B cell (primary cell): Measurements from ENCODE around the gene EML6. TPM values are rescaled to one million over a fixed set of nuclear protein-coding genes. Genes with fewer than 3 reads are reported as not detected.

ENCODE experiments used
- ATAC-seq: fragments of 200-7000 bp; cut with Tn5 transposase; one replicate; pipeline ENCODE4 v1.10.0; 2021; ENCODE audit warnings: low read depth, mild to moderate bottlenecking, moderate number of reproducible peaks, moderate library complexity
- CTCF ChIA-PET: fragments of 350-600 bp; sonication (Branson Sonifier 250); formaldehyde crosslinking; loops from one replicate; lab custom pipeline; 2021; ENCODE audit warnings: antibody characterized with exemption, inconsistent platforms; lab: Charles Lee
- POLR2A ChIA-PET: fragments of 350-600 bp; sonication (Branson Sonifier 250); formaldehyde crosslinking; loops from one replicate; lab custom pipeline; 2021; ENCODE audit warnings: antibody characterized with exemption; lab: Charles Lee
- DNase-seq: peaks from one replicate; pipeline ENCODE4 v3.0.0; 2013
- H2AFZ ChIP-seq: 2 replicates; pipeline ENCODE4 v1.6.1; 2012; ENCODE audit warnings: mild to moderate bottlenecking, low read depth, low read length; ENCODE audit not compliant: insufficient read depth, poor library complexity, severe bottlenecking
- H3K27ac ChIP-seq, 2 donors: 1 replicate in 1 of 2; 2 replicates in 1 of 2; pipeline ENCODE4 v1.5.1; 2012 to 2013; ENCODE audit warnings: low read length in 2 of 2, mild to moderate bottlenecking in 2 of 2, moderate library complexity in 1 of 2
- H3K27me3 ChIP-seq, 4 experiments: fragments of 200-600 bp in 1 of 4; sonication (generic) in 1 of 4; replicated peaks in 1 of 4; 1 replicate in 2 of 4; 2 replicates in 2 of 4; pipeline versions ENCODE4 v1.6.1 to v1.7.0; 2013 to 2016; ENCODE audit warnings: low read length in 3 of 4, mild to moderate bottlenecking in 2 of 4, mixed read lengths in 1 of 4, moderate library complexity in 1 of 4; ENCODE audit not compliant: insufficient read depth in 4 of 4, control insufficient read depth in 3 of 4; ENCODE audit errors: control extremely low read depth in 1 of 4
- H3K36me3 ChIP-seq, 2 experiments: replicated peaks in 1 of 2; 1 replicate in 1 of 2; 2 replicates in 1 of 2; pipeline versions ENCODE4 v1.6.1 to v1.7.1; 2013; ENCODE audit warnings: low read length in 1 of 2; ENCODE audit not compliant: insufficient read depth in 2 of 2, control insufficient read depth in 1 of 2; ENCODE audit errors: control extremely low read depth in 1 of 2, extremely low read depth in 1 of 2
- H3K4me1 ChIP-seq, 2 donors: fragments of 200-600 bp in 1 of 2; sonication (generic) in 1 of 2; 1 replicate in 1 of 2; 2 replicates in 1 of 2; pipeline versions ENCODE4 v1.5.1 to v1.6.1; 2013 to 2017; ENCODE audit warnings: low read length in 2 of 2; ENCODE audit not compliant: control insufficient read depth in 2 of 2, insufficient read depth in 2 of 2
- H3K4me2 ChIP-seq: replicated peaks from 2 replicates; pipeline ENCODE3; 2012; ENCODE audit warnings: mild to moderate bottlenecking, low read depth, low read length; ENCODE audit not compliant: poor library complexity, severe bottlenecking
- H3K4me3 ChIP-seq, 5 experiments: fragments of 200-600 bp in 1 of 5; sonication (generic) in 1 of 5; 1 replicate in 3 of 5; 2 replicates in 2 of 5; pipeline versions ENCODE4 v1.5.1 to v1.7.0; 2011 to 2016; ENCODE audit warnings: low read length in 4 of 5, mild to moderate bottlenecking in 4 of 5, low read depth in 2 of 5, control low read depth in 1 of 5, moderate library complexity in 1 of 5; ENCODE audit not compliant: insufficient read depth in 1 of 5; ENCODE audit errors: control extremely low read depth in 1 of 5, extremely low read depth in 1 of 5
- H3K79me2 ChIP-seq: fragments of 200-600 bp; sonication (generic); one replicate; pipeline ENCODE4 v1.6.0; 2016; ENCODE audit warnings: low read length; ENCODE audit not compliant: control insufficient read depth, insufficient read depth
- H3K9ac ChIP-seq: fragments of 200-600 bp; sonication (generic); 2 replicates; pipeline ENCODE4 v1.6.1; 2017; ENCODE audit warnings: mild to moderate bottlenecking, low read length, moderate library complexity
- H3K9me3 ChIP-seq, 3 donors: one replicate each; pipeline versions ENCODE4 v1.6.1 to v1.7.1; 2013; ENCODE audit warnings: low read length in 2 of 3; ENCODE audit not compliant: control insufficient read depth in 2 of 3, insufficient read depth in 1 of 3; ENCODE audit errors: control extremely low read depth in 1 of 3
- H4K20me1 ChIP-seq: 2 replicates; pipeline ENCODE4 v1.6.0; 2012; ENCODE audit warnings: mild to moderate bottlenecking, low read length; ENCODE audit not compliant: insufficient read depth, control insufficient read depth, poor library complexity, severe bottlenecking
- H3K27ac Mint-ChIP-seq: one replicate; pipeline ENCODE4 v1.8.0; 2021; ENCODE audit warnings: mixed read lengths
- H3K27me3 Mint-ChIP-seq: one replicate; pipeline ENCODE4 v1.8.0; 2021; ENCODE audit warnings: mixed read lengths
- H3K4me1 Mint-ChIP-seq: one replicate; pipeline ENCODE4 v1.8.0; 2021; ENCODE audit warnings: mixed read lengths
- H3K4me3 Mint-ChIP-seq: one replicate; pipeline ENCODE4 v1.8.0; 2021; ENCODE audit warnings: mixed read lengths
- H3K9me3 Mint-ChIP-seq: one replicate; pipeline ENCODE4 v1.8.0; 2022; ENCODE audit warnings: mixed read lengths; ENCODE audit not compliant: insufficient read depth
- CTCF ChIP-seq: fragments of 200-600 bp; IDR thresholded peaks from one replicate; pipeline ENCODE4 v1.8.0; 2022; ENCODE audit warnings: antibody characterized with exemption, mild to moderate bottlenecking
- EZH2 ChIP-seq: IDR thresholded peaks from 2 replicates; pipeline ENCODE4 v1.6.1; 2012; ENCODE audit warnings: borderline replicate concordance, low read depth, mild to moderate bottlenecking, moderate library complexity, low read length; ENCODE audit not compliant: insufficient read depth, poor library complexity, severe bottlenecking
- WGBS: methylation state at CpG from one replicate; pipeline ENCODE4 v1.1.5; 2013; ENCODE audit warnings: missing lambda C conversion rate; ENCODE audit not compliant: insufficient coverage; 5-methylcytosine and 5-hydroxymethylcytosine counted together
- intact Hi-C: fragments of 100-400 bp; cut with micrococcal nuclease; formaldehyde crosslinking; loops from one replicate; pipeline ENCODE4 v1.10.0; 2022
- polyA plus RNA-seq: library from polyadenylated mRNA; depleted of rRNA; stranded (reverse); fragments of >200 nt; gene quantifications from 2 replicates; pipeline ENCODE4 v1.2.3, GENCODE V29; 2012
- total RNA-seq, 2 donors: library from RNA; stranded (reverse); fragments of 120-200 nt in 1 of 2; gene quantifications; 1 replicate in 1 of 2; 2 replicates in 1 of 2; pipeline versions ENCODE4 v1.2.3 to v1.2.4, GENCODE V29; 2013 to 2022

The EML6 gene
- total and polyA plus RNA-seq, 2 donors (not counting 1 experiment from before 2014, with no cell fraction given), result 42.5 to 53.7 TPM

GRCh38 chr2:54967269-54967668 lies 243.8 kb downstream of the EML6 start:
- Mint-ChIP-seq H3K9me3 (no peaks in the 10 kb centered on the region), H3K27ac (no peak overlapping the region), H3K4me3 (no peak overlapping the region), H3K4me1 (peaks cover 15% of the 10 kb centered on the region), H3K27me3 (no peaks in the 10 kb centered on the region)
- no peak overlapping the region for H3K27ac ChIP-seq
- POLR2A ChIA-PET, result no interaction called here
- no peak overlapping the region for H3K4me2 ChIP-seq
- H3K4me1 ChIP-seq, result peaks cover 0 to 5% of the 10 kb centered on the region in 2 donors
- no peaks in the 10 kb centered on the region for H3K27me3 ChIP-seq
- H3K9me3 ChIP-seq, result peaks cover 0 to 6% (median 0%) of the 10 kb centered on the region in 3 donors
- peaks cover 0 to 31% of the 10 kb centered on the region in 2 experiments for H3K36me3 ChIP-seq
- H3K4me3 ChIP-seq, result no peak overlapping the region
- CTCF ChIA-PET, result no interaction called here
- intact Hi-C loops, result no loop called here
- no peaks in the 10 kb centered on the region for H3K79me2 ChIP-seq
- ATAC-seq (no peak), DNase-seq (no peak)
- 100% methylated on average over 2 of the region's 4 CpGs for WGBS
- no peak overlapping the region for H2AFZ ChIP-seq
- H3K9ac ChIP-seq, result no peak overlapping the region
- no peak for TF ChIP-seq CTCF
- no peak for TF ChIP-seq EZH2
- no peaks in the 10 kb centered on the region for H4K20me1 ChIP-seq

- H3K4me3 Mint-ChIP-seq, result no peak overlapping the region
- Histone ChIP-seq H3K4me3 (no peak overlapping the region), H3K27me3 (no peaks in the 10 kb centered on the region), H4K20me1 (no peaks in the 10 kb centered on the region), H3K4me2 (no peak overlapping the region), H3K79me2 (no peaks in the 10 kb centered on the region), H3K9me3 (peaks cover 0 to 6% (median 0%) of the 10 kb centered on the region in 3 donors), H3K36me3 (peaks cover 0 to 34% of the 10 kb centered on the region in 2 experiments), H2AFZ (no peak overlapping the region), H3K9ac (no peak overlapping the region), H3K27ac (no peak overlapping the region), H3K4me1 (peaks cover 0 to 5% of the 10 kb centered on the region in 2 donors)
- ATAC-seq, result no peak
- no peak overlapping the region for H3K27ac Mint-ChIP-seq
- WGBS, result 98% methylated on average over 18 of the region's 18 CpGs
- peaks cover 15% of the 10 kb centered on the region for H3K4me1 Mint-ChIP-seq
- DNase-seq, result no peak
- no peaks in the 10 kb centered on the region for H3K9me3 Mint-ChIP-seq
- CTCF ChIA-PET, result no interaction called here
- H3K27me3 Mint-ChIP-seq, result no peaks in the 10 kb centered on the region
- POLR2A ChIA-PET, result no interaction called here
- intact Hi-C loops, result no loop called here
- TF ChIP-seq EZH2, result no peak
- no peak for TF ChIP-seq CTCF
Measured at GRCh38 chr2:54967759-54968365, 244.4 kb downstream of the EML6 start.
